GM18517 (cell line): ENCODE data around the gene CAD.
A peak's percentile ranks its signal among the peaks of the same experiment; 100 is the strongest.
"Not testable (repeated sequence)": the region's sequence is repeated elsewhere in the genome, so short reads cannot be mapped to it uniquely, and the experiment has no call there.

Source experiments
- ATAC-seq: cut with Tn5 transposase; IDR thresholded peaks from one replicate; pipeline ENCODE4 v1.9.1; 2021; ENCODE audit warnings: mild to moderate bottlenecking, moderate library complexity; ENCODE audit not compliant: unreplicated experiment

The CAD gene

GRCh38 chr2:27217173-27218121 lies at the start of gene CAD:
Gene CAD, plus strand, starts transcription at chr2:27217369. Its CDS starts 183 bp downstream, at chr2:27217552.
- ATAC-seq, result peak; percentile 59

GRCh38 chr2:27170581-27171337 lies 46.4 kb upstream of the CAD start:
- ATAC-seq, result no peak

DNA sequence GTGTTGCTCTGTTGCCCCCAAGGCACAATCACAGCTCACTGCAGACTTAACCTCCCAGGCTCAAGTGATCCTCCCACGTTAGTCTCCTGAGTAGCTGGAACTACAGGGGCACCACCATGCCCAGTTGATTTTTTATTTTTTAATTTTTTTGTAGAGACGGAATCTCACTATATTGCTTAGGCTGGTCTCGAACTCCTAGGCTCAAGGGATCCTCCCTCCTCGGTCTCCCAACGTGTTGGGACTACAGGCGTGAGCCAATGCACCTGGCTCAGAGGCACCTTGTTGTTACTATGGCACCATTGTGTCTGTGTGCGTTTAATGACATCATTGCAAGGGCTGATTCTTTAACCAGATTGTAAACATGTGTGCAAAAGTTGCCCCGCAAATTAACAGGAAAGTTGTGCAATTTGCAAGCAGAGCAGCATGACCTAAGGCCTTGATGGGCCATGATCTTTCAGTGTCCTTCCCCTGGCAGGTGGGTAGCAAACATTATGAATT lies 45.8 kb upstream of the CAD start:
- no peak for ATAC-seq

- ATAC-seq, result no peak
These were observed 42.5 kb upstream of the CAD start for GRCh38 chr2:27174638-27175037.

DNA sequence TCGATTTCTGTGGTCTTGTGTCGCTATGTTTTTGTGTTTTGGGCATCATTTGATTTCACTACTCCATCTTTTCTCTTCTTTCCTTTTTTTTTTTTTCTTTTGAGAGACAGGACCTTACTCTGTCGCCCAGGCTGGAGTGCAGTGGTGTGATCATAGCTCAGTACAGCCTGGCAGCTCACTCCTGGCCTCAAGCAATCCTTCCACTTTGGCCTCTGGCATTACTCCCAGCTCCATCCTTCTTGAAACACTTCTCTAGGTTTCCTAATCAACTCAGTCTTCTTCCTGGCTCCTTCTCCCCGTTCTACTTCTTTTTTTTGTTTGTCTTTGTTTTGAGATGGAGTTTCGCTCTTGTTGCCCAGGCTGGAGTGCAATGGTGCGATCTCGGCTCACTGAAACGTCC lies 41.8 kb upstream of the CAD start:
- ATAC-seq, result no peak

DNA sequence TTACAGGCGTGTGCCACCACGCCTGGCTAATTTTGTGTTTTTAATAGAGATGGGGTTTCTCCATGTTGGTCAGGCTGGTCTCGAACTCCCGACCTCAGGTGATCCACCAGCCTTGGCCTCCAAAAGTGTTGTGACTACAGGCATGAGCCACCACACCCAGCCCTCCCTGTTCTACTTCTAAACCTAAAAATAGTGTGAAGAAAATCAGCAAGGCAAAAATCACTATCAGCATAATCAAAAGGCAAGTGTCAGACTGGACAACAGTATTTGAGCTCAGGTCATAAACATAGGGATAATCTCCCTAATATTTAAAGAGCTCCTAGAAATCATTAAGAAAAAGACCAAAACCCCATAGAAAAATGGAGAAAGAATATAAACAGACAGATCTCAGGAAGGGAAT lies 41.4 kb upstream of the CAD start:
- ATAC-seq, result not testable (repeated sequence)

GRCh38 chr2:27177441-27178351 lies 39.5 kb upstream of the CAD start:
- ATAC-seq, result no peak

GRCh38 chr2:27178469-27178868 lies 38.7 kb upstream of the CAD start:
- no peak for ATAC-seq

- ATAC-seq, result no peak
These were observed 37.7 kb upstream of the CAD start for GRCh38 chr2:27179344-27180000.

DNA sequence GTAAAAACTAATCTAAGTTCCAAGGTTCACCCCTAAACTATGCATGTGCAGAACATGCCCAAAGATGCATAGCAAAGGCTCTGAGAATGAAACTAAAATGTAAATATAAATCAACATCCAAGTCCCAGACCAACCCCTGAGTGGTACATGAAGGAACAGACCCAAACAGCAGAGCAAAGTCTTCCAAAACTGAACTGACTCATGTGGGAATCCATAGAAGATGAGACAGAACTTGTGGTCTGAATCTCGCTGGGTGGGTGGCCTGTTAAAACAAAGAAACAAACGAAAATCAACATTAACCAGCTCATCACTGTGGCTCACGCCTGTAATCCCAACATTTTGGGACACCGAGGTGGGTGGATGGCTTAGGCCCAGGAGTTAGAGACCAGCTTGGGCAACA lies 34.8 kb upstream of the CAD start:
- ATAC-seq, result no peak

DNA sequence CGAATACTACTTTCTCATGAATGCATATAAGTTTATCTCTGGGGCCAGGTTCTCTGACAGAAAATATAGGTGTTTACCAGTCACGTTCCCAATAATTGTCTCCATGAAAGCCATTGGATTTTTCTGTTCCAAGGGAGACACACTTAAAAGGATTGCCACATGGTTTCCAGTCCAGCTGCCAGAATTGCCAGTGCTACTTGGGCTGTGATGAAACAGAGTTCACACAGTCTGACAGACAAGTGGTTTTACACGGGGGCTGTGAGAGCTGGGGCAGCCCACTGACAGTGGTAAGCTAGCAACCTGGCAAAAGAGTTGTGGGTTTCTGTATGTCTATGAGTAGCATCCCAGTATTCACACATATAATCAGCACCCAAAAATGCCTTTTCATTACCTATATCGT lies 33.1 kb upstream of the CAD start:
- no peak for ATAC-seq

- no peak for ATAC-seq
These were observed 31.7 kb upstream of the CAD start for GRCh38 chr2:27185331-27186026.

DNA sequence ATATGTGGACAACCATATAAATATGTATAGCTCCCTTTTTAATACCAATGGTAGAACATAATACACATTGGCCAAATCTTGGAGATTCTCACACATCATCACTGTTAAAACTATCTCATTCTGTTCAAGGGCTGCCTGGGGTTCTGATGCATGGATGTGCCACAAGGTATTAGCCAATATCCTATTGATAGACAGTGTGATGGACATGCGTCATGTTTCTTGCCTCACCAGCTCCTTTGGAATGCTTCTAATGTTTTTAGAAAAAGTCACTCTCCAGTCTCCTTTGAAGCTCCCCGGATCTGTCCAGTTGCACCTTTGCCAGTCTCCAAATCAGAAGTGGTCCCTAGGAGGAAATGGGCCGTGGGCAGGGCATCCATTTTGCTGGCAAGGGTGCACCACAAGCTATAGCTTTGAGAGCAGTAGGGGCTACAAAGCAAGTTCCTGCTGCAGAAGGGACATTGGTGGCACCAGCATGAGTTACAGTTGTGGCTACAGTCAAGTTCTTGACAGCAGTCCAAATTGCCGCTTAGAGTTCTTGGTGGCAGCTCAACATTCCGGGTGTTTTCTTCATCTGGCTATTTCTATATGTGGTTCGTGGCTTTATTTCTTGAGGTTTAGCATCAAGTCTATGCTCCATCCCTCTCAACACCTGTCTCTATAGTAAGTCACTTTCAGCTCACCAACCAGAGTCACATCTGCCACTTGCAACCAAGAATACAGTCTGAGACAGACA lies 30.4 kb upstream of the CAD start:
- ATAC-seq, result no peak

DNA sequence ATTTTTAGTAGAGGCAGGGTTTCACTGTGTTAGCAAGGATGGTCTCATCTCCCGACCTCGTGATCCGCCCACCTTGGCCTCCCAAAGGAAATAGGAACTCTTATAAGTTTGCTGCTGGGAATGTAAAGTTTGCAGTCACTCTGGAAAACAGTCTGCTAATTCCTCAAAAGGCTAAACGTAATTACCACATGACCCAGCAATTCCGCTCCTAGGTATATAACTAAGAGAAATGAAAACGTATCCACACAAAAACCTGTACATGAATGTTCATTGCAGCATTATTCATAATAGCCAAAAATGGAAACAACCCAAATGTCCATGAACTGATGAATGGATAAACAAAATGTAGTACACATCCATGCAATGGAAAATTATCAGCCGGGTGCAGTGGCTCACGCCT lies 27.2 kb upstream of the CAD start:
- no peak for ATAC-seq

GRCh38 chr2:27191070-27191829 lies 25.9 kb upstream of the CAD start:
- ATAC-seq, result no peak

- ATAC-seq, result no peak
These were observed 22.4 kb upstream of the CAD start for GRCh38 chr2:27194538-27195354.

- not testable (repeated sequence) for ATAC-seq
These were observed 21.4 kb upstream of the CAD start for GRCh38 chr2:27195799-27196198.
